A673 (cell line): Measurements from ENCODE around the gene IL23R.

Experiments
- CTCF ChIP-seq: fragments of 300-800, 200-600 bp; sonication (generic); conservative IDR thresholded peaks from 2 replicates; pipeline ENCODE4 v1.5.1; 2017; ENCODE audit warnings: low read depth, mild to moderate bottlenecking, antibody characterized with exemption, low read length, moderate library complexity, mixed read lengths
- EZH2 ChIP-seq: fragments of 200-600 bp; sonication (generic); IDR thresholded peaks from 2 replicates; pipeline ENCODE4 v1.6.1; 2017; ENCODE audit warnings: borderline replicate concordance, low read depth, mild to moderate bottlenecking, mixed read lengths, antibody characterized with exemption, low read length; ENCODE audit not compliant: poor library complexity, severe bottlenecking

- TF ChIP-seq CTCF (no peak), EZH2 (no peak)
Observed at GRCh38 chr1:67189953-67190352, 23.7 kb downstream of the IL23R start.
